PC-9 (cell line): ENCODE measurements around the gene AKAP12. TPM values are rescaled to one million over a fixed set of nuclear protein-coding genes. Genes with fewer than 3 reads are reported as not detected.

Source experiments
- BruUV-seq: library from RNA; stranded (reverse); fragments of 400-500 nt; replicated peaks from 2 replicates; lab custom pipeline; 2021; lab: Mats Ljungman, UMichigan
- CTCF ChIA-PET: fragments of 300-600 bp; sonication (Branson Sonifier 250); formaldehyde crosslinking; loops from one replicate; lab custom pipeline; 2022; ENCODE audit warnings: antibody characterized with exemption; lab: Charles Lee
- POLR2A ChIA-PET: fragments of 300-600 bp; sonication (Branson Sonifier 250); formaldehyde crosslinking; loops from one replicate; lab custom pipeline; 2022; ENCODE audit warnings: antibody characterized with exemption; ENCODE audit not compliant: unreplicated experiment; lab: Charles Lee
- DNase-seq, 2 experiments: peaks; one replicate each; pipeline versions ENCODE4 v3.0.0 to v3.0.0-alpha.2; 2015 to 2022; ENCODE audit warnings: mixed read lengths in 1 of 2
- H2AFZ ChIP-seq: fragments of 200-600 bp; sonication (generic); 2 replicates; pipeline ENCODE4 v1.8.1; 2017; ENCODE audit warnings: antibody characterized with exemption
- H3F3A ChIP-seq: fragments of 200-600 bp; sonication (generic); 2 replicates; pipeline ENCODE4 v1.8.1; 2017; ENCODE audit warnings: antibody characterized with exemption, mild to moderate bottlenecking, low read depth; ENCODE audit not compliant: insufficient read depth
- H3K27ac ChIP-seq: fragments of 200-600 bp; sonication (generic); 2 replicates; pipeline ENCODE4 v1.6.1; 2016; ENCODE audit warnings: mixed run types
- H3K27me3 ChIP-seq: fragments of 200-600 bp; sonication (generic); 2 replicates; pipeline ENCODE4 v1.6.1; 2016; ENCODE audit warnings: low read depth, mixed run types; ENCODE audit not compliant: insufficient read depth
- H3K36me3 ChIP-seq: fragments of 200-600 bp; sonication (generic); 2 replicates; pipeline ENCODE4 v1.6.1; 2016; ENCODE audit warnings: low read depth, mixed run types
- H3K4me1 ChIP-seq: fragments of 200-600 bp; sonication (generic); replicated peaks from 2 replicates; pipeline ENCODE4 v1.6.1; 2016; ENCODE audit warnings: mixed run types; ENCODE audit not compliant: insufficient read depth
- H3K4me2 ChIP-seq: fragments of 200-600 bp; sonication (generic); 2 replicates; pipeline ENCODE4 v1.6.1; 2017; ENCODE audit warnings: mixed run types
- H3K4me3 ChIP-seq: fragments of 200-600 bp; sonication (generic); 2 replicates; pipeline ENCODE4 v1.6.1; 2016; ENCODE audit warnings: mixed run types
- H3K79me2 ChIP-seq: fragments of 200-600 bp; sonication (generic); 2 replicates; pipeline ENCODE4 v1.6.1; 2017; ENCODE audit warnings: low read depth, mixed run types
- H3K9me2 ChIP-seq: fragments of 200-600 bp; sonication (generic); 2 replicates; pipeline ENCODE4 v1.8.1; 2017; ENCODE audit warnings: mild to moderate bottlenecking; ENCODE audit not compliant: insufficient read depth
- H3K9me3 ChIP-seq: fragments of 200-600 bp; sonication (generic); 2 replicates; pipeline ENCODE4 v1.8.1; 2016; ENCODE audit warnings: low read depth; ENCODE audit not compliant: insufficient read depth
- H4K20me1 ChIP-seq: fragments of 200-600 bp; sonication (generic); 2 replicates; pipeline ENCODE4 v1.8.1; 2017; ENCODE audit not compliant: insufficient read depth
- CTCF ChIP-seq: fragments of 200-600 bp; sonication (generic); conservative IDR thresholded peaks from 2 replicates; pipeline ENCODE4 v1.6.1; 2017; ENCODE audit warnings: mixed run types, antibody characterized with exemption, mild to moderate bottlenecking, moderate library complexity
- EZH2 ChIP-seq: fragments of 200-600 bp; sonication (generic); IDR thresholded peaks from 2 replicates; pipeline ENCODE4 v1.8.0; 2017; ENCODE audit warnings: antibody characterized with exemption, low read depth
- intact Hi-C: fragments of 100-400 bp; cut with micrococcal nuclease; formaldehyde crosslinking; loops from one replicate; pipeline ENCODE4 v1.10.0; 2022; ENCODE audit not compliant: unreplicated experiment
- total RNA-seq: library from RNA; stranded (reverse); gene quantifications from 2 replicates; pipeline ENCODE4 v1.2.3, GENCODE V29; 2021

Gene AKAP12
- total RNA-seq, 1 experiment from 2014 or later = 12.6 TPM

- H3K4me3 ChIP-seq = no peak overlapping the region
- no peak overlapping the region for H2AFZ ChIP-seq
- H3K36me3 ChIP-seq = no peaks in the 10 kb centered on the region
- 0 out of 2 replicates have a peak, but pooled peaks cover 3% of the 10 kb centered on the region for H3K79me2 ChIP-seq
- no TSS peak for BruUV-seq
- H3K4me1 ChIP-seq = no peaks in the 10 kb centered on the region
- no peaks in the 10 kb centered on the region for H3K27me3 ChIP-seq
- H3K9me3 ChIP-seq = no peaks in the 10 kb centered on the region
- no peak overlapping the region for H3K4me2 ChIP-seq
- TF ChIP-seq CTCF (no peak), EZH2 (no peak)
- POLR2A ChIA-PET = no interaction called here
- no peaks in the 10 kb centered on the region for H3K9me2 ChIP-seq
- H4K20me1 ChIP-seq = no peaks in the 10 kb centered on the region
- CTCF ChIA-PET = interaction anchor here (0.6 kb wide), 1 partner anchor 10 kb away, joined by 6 read pairs; no protein-coding TSS in a partner anchor
- intact Hi-C loops = no loop called here
- H3K27ac ChIP-seq = no peak overlapping the region
- no peaks in the 10 kb centered on the region for H3F3A ChIP-seq
- DNase-seq = no peak
These were observed 25.5 kb downstream of the AKAP12 start for GRCh38 chr6:151265282-151265681.

- Histone ChIP-seq H2AFZ (no peak overlapping the region), H3F3A (no peaks in the 10 kb centered on the region), H3K9me3 (no peaks in the 10 kb centered on the region), H3K79me2 (no peaks in the 10 kb centered on the region), H3K4me3 (no peak overlapping the region), H3K27me3 (no peaks in the 10 kb centered on the region), H3K27ac (no peak overlapping the region), H3K4me1 (no peaks in the 10 kb centered on the region), H3K4me2 (no peak overlapping the region), H3K9me2 (no peaks in the 10 kb centered on the region), H3K36me3 (no peaks in the 10 kb centered on the region), H4K20me1 (no peaks in the 10 kb centered on the region)
- POLR2A ChIA-PET = no interaction called here
- intact Hi-C loops = no loop called here
- no TSS peak for BruUV-seq
- DNase-seq = no peak
- TF ChIP-seq CTCF (no peak), EZH2 (no peak)
- CTCF ChIA-PET = no interaction called here
These were observed 29.7 kb downstream of the AKAP12 start for GRCh38 chr6:151269321-151269995.

- Histone ChIP-seq H2AFZ (no peak overlapping the region), H3K9me2 (no peaks in the 10 kb centered on the region), H3K4me2 (no peak overlapping the region), H3K79me2 (no peaks in the 10 kb centered on the region), H3K27ac (no peak overlapping the region), H3F3A (0 out of 2 replicates have a peak, but pooled peaks cover 5% of the 10 kb centered on the region), H3K27me3 (no peaks in the 10 kb centered on the region), H3K4me1 (0 out of 2 replicates have a peak, but pooled peaks cover 6% of the 10 kb centered on the region), H3K36me3 (no peaks in the 10 kb centered on the region), H4K20me1 (no peaks in the 10 kb centered on the region), H3K4me3 (no peak overlapping the region), H3K9me3 (no peaks in the 10 kb centered on the region)
- no peak for TF ChIP-seq EZH2
- no peak for TF ChIP-seq CTCF
- no peak for DNase-seq
- ChIA-PET CTCF (interaction anchor here (0.5 kb wide), 1 partner anchor 10 kb away, joined by 6 read pairs; no protein-coding TSS in a partner anchor), POLR2A (no interaction called here)
- BruUV-seq = no TSS peak
- intact Hi-C loops = no loop called here
These were observed 35.4 kb downstream of the AKAP12 start for GRCh38 chr6:151275121-151275520.
